ENCODE measurements around the gene TMEM163.
A peak's percentile ranks its signal among the peaks of the same experiment; 100 is the strongest.
"Not testable (repeated sequence)": the region's sequence is repeated elsewhere in the genome, so short reads cannot be mapped to it uniquely, and the experiment has no call there.

The TMEM163 gene

DNA sequence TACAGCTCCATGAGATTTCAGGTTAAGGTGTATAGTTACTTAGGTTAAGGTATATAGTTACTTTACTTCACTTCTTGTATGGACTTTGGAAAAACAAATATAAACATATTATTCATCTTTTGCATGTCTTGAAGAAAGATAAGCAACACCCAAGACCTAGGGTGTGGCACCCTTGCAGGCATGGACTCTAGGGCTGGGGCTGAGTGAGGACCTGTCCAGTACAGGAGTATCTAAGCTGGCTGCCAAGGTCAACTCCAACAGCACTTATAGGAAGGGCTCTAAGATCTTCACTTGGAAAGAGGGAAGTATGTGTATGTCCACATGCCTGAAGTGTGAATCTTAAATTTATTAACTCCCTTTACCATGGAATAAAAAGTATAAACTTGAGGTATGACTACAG, 7.1 kb upstream of the TMEM163 start:
- DNase-seq: no peak
- in situ Hi-C loops (cut with MboI; ENCODE audit: low pct_unique_long_range_greater_than_20kb, low sequenced_read_pairs): no loop called here

DNA sequence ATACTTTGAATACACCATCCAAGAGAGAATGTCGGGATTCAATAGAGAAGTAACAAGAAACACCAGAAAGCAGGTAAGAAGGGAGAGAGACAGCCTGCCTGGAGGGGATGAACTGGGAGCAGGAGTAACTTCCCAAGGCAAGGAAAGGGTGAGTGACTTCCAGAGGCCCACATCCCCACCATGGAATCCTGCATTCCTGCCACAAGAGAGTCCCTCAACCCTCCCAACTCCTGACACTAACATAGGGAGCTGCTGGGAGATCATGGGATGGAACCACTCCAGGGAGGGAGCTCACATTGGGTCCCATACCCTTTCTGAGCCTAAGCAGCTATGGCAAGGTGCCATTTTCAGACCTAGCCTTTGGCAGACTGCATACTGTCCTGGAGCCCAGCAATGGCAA, 5.5 kb upstream of the TMEM163 start:
- in situ Hi-C loops (cut with MboI; ENCODE audit: low pct_unique_long_range_greater_than_20kb, low sequenced_read_pairs): no loop called here
- no peak for DNase-seq

DNA sequence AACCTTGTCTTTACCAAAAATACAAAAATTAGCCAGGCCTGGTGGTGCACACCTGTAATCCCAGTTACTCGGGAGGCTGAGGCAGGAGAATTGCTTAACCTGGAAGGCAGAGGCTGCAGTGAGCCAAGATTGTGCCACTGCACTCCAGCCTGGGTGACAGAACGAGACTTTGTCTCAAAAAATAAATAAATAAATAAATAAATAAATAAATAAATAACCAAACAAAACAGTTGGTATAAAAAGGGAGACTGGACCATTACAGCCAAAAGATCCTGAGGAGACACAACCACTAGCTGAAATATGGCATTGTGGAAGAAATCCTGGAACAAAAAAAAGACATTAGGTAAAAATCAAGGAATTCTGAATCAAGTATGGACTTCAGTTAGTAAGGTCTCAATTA, 4.9 kb upstream of the TMEM163 start:
- in situ Hi-C loops (cut with MboI; ENCODE audit: low pct_unique_long_range_greater_than_20kb, low sequenced_read_pairs); DNase-seq: not testable (repeated sequence)

DNA sequence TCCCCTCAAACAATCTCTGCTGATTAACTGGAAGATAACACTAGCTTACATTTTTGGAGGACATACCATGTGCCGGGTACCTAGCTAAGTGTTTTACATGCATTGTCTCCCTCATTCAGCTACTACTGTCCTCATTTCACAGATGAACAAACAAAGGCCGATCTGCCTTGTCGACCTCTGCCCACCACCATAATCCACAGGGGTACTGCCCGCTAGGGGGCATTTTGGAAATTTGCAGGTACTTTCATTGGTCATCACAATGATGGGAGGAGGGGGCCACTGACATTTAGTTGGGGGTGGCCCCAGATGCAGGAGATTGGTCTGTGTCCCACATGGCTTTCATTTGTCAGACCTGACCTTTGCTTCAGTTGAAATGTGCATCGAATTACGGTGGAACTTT, 3.9 kb upstream of the TMEM163 start:
- in situ Hi-C loops (cut with MboI; ENCODE audit: low pct_unique_long_range_greater_than_20kb, low sequenced_read_pairs): no loop called here
- no peak for DNase-seq

DNA sequence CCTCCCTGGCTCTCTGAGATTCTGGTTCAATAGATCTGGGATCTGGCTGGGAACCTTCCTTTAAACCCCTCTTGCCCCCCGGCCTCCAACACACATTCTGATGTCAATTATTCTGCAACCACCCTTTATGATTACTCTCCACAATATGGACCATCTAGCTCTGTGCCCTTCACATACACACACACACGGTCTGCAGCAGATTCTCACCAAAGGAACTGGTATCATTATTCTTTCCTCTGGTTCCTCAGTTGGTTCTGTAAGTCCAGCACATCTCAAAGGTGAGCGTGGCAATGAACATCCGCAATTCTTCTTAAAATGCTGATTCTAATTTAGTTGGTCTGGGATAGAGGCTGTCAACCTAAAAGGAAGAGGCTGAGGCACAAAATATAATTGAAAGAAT, 2.8 kb upstream of the TMEM163 start:
- in situ Hi-C loops (cut with MboI; ENCODE audit: low pct_unique_long_range_greater_than_20kb, low sequenced_read_pairs): no loop called here
- no peak for DNase-seq

DNA sequence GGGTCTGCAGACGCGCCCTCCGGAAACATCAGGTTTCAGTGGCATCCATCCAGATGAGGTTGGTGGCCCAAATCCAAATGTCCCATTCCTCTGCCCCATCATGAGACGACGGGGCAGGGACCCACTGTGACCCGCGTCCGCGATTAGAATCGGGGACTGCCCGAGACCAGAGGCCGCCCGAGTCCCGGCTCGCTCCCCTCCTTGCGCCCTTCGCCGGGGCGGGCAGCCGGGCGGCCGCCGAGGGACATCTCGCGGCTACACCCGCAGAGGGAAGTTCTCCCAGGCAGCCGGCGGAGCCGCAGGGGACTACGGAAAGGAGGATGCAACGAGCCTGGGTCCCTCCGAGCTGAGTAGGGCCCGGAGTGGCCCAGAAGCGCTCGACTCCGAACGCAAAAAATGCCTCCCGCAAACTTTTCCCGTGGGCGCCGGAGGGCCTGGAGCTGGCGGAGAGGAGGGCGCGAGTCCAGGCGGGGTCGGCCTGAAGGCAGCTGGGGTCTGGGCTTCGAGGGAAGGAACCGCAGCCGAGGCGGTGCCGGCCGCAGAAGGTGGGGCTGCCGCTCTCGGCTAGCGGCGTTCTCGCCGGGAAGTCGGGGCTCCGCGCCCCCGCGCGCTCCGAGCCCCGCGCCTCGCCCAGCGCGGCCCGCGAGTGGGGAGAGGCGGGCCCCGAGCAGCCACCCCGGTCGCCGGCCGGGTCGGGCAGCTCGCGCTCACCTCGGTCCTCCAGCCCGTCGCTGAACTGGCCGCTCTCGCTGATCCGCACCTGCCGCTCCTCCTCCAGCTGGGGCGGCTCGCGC, 580 bp downstream of the TMEM163 start:
- in situ Hi-C loops (cut with MboI; ENCODE audit: low pct_unique_long_range_greater_than_20kb, low sequenced_read_pairs): no loop called here
- peak; percentile 57 for DNase-seq

DNA sequence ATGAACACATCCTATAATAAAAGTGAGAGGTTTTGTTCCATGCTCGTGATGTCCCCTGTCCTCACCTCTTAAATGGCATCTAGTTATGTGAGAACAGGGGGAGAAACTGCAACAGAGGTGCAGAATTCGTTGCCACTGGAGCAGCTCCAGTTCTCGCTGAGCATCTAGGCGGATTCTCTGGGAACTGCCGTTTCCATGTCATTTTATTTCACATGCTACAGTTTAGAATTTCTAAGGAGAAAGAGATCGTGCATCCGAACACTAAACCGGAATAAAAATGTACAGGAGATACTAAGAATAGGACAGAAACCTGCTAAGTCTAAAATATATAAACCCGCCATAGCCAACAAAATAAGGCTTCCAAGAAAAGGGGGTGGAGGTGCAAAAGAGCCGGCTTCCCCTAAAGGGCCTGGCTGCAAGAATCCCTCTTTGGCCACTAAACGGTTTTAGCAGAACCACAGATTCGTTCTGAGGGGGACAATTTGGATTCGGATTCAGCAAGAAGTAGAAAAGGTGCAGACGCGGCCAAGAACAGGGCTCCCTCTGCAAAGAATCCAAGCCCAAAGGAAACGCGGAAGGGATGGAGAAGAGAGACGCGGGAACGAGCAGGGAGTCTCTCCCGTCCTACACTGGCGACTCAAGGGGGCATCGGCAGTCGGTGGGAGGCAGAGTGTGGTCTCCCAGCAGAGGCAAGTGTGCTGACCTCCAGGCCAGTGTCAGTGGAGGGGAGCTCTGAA, 1.3 kb downstream of the TMEM163 start:
- in situ Hi-C loops (cut with MboI; ENCODE audit: low pct_unique_long_range_greater_than_20kb, low sequenced_read_pairs): no loop called here
- DNase-seq: no peak

DNA sequence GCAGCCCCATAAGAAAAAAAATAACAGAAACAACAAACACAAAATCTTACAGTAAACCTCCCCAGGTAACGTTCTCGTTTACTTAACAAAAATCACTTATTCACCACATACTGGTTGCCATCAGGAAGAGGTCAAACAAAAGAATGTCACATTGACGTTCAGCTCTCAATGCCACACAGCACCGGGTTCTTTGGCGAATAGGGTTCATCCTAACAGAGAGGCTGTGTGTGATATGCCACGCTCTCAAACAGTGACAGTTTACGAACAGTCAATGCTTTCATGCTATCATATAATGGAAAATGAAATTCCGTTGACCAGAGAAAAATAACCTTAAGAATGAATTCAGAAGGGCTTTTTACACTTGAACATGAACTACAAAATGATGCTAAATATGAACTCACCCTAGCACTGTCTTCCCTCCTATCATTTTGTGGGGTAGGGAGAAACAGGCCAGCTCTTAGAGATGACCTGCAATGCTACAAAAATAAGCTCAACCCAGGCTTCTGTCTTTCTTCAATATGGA, 2.0 kb downstream of the TMEM163 start:
- in situ Hi-C loops (cut with MboI; ENCODE audit: low pct_unique_long_range_greater_than_20kb, low sequenced_read_pairs): no loop called here
- no peak for DNase-seq

DNA sequence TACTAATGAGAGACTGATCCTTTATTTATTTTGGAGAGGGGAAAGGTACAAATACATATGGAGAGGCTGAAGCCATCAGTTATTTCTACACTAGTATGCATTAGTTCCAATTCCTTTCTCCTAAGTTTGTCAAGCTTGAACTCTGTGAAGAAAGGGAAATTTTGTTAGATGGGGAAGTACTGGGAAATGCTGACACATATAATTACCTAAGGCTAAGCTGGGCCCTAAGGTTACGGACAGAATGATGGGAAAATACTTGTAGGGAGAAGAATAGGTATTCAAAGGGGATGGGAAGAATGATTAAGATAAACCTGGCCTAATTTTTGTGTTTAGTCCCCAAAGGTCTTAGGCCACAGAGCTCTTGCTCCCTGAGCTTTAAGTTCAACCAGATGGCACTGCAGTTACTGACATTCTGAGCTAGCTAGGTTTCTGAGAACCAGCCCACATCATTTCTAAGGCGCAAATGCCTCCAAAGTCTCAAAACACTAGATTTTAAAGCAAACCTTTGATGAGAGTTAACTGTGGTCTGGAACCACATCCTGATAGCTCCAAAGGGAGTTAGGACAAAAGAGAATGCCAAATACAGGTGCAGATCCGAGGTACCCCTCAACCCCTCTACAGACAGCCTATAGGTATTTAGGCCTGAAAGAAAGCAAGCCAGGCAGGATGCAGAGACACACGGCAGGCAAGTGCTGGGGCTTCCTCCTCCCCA, 2.7 kb downstream of the TMEM163 start:
- in situ Hi-C loops (cut with MboI; ENCODE audit: low pct_unique_long_range_greater_than_20kb, low sequenced_read_pairs): no loop called here
- no peak for DNase-seq

DNA sequence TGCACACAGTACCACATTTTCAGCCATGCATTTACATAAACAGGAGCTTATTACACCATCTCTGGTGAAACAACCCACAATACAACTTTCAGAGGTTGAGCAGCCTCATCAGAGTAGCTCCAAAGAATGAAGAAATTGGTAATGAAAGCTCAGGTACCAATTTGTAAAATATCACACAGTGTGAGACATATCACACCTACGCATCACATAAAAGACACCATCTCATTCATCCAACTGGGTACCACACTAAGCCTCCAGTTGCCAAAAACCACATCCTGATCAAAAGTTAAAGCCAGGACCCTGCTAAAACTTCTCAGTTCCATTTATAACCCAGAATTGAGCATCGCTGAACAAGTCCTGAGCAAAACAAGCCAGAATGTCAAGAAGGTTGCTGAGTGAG, 4.6 kb downstream of the TMEM163 start:
- in situ Hi-C loops (cut with MboI; ENCODE audit: low pct_unique_long_range_greater_than_20kb, low sequenced_read_pairs): no loop called here

DNA sequence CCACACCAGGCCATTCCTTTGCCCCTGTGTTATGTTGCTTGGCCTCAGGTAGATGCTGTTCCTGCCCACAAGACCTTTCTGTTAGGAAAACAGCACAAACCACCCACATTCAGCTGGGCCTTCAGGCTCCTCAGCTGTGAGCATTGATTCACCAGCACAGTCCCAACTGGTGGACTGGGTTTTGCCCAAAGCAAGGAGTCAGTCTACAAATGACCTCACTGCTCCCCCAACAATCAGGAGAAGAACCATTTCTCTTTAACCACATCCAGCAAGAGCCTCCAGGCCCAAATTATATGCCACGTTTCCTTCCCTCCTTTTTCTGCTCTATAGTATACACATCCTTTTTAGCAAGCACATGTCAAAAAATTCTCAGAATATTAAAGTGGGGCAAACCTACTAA, 5.2 kb downstream of the TMEM163 start:
- in situ Hi-C loops (cut with MboI; ENCODE audit: low pct_unique_long_range_greater_than_20kb, low sequenced_read_pairs): no loop called here
- no peak for DNase-seq

More for the DNA sequence above, 4.6 kb downstream of the TMEM163 start:
- DNase-seq: no peak

DNA sequence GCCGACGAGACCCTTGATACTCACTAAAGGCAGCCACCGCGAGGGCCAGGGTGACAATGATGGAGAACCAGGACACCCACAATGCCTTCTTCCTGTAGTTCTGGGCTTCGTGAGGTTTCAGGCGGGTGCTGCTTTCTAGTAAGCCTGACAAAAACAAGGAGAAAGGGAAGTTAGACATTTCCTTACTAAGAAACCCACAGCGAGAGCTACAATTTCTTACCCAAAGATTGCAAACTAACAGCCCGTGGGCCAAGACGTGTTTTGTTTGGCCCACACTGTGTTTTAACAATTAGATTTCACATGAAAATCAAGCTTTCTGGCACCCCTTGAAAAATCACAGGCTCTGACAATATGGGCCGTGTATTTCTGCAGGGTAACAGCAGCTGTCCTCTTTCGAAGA, 5.6 kb downstream of the TMEM163 start:
- DNase-seq: peak; percentile 52
- in situ Hi-C loops (cut with MboI; ENCODE audit: low pct_unique_long_range_greater_than_20kb, low sequenced_read_pairs): no loop called here

DNA sequence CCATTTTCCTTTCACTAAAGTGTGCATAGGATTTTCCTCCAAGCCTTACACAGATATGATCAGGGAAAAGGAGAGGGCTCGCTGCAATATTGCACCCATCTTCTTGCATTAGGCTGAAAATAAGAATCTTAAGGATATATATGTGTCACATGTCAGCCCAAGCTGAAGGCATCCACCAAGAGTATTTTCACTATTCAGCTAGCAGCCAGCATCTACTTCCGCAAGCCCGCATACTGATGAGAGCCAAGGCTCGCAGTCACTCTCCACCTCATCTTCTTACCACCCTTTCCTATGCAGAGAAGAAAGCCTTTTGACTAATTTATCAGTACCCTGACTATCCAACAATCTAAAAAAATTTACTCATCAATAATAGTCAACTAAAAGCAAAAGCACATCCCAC, 6.1 kb downstream of the TMEM163 start:
- in situ Hi-C loops (cut with MboI; ENCODE audit: low pct_unique_long_range_greater_than_20kb, low sequenced_read_pairs): no loop called here

DNA sequence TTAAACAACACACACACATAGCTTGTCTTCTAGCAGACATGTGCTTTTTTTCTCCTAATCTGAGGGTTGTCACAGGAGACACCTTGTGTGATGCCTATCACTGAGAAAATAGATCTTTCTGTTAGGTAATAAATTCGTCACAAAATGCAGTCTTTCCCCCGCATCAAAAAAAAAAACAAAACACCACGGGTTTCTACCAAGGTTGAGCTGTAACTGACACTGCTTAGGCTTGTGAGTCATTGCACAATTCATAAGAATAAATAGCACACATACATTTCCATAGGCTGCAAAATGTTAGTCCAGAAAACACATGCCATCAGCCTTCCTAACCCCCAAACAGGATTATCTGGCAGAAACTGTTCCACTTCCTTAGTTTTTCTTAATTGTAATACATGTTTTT, 6.5 kb downstream of the TMEM163 start:
- DNase-seq: no peak
- in situ Hi-C loops (cut with MboI; ENCODE audit: low pct_unique_long_range_greater_than_20kb, low sequenced_read_pairs): no loop called here

More for the DNA sequence above, 6.1 kb downstream of the TMEM163 start:
- DNase-seq: no peak

DNA sequence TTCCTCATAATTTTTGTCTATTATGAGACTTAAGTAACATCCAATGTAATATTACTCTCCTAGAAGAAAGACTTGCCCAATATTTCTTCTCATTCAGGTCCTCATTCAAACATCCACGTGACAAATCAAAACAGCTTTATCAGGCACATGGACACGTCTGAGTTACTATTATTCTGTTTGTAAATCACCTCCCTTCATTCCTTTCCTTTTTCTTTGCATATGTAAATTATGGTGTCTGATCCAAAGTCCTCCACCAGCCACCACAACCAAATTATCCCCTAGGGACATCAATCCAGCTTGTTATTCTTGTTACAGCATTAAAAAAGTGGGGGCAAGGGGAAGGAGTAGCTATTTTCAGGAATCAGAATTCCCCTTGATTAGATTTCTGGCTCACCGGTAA, 7.1 kb downstream of the TMEM163 start:
- in situ Hi-C loops (cut with MboI; ENCODE audit: low pct_unique_long_range_greater_than_20kb, low sequenced_read_pairs): no loop called here
- no peak for DNase-seq

DNA sequence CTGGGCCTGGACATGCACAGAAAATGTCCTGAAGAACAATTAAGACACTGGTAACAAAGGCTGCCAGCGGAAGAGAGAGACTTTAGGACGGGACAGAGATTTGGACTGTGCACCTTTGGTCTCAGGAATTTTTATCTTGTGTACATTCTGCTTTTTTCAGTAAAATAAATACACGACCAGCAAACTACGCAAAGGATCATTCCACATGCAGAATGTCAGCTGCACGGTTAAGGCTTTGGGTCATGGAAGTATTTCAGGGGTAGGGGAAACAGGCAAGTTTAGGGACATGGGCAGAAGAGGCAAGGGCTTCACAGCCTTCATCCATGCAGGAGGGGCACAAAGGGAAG, 11.5 kb downstream of the TMEM163 start:
- no peak for DNase-seq
- in situ Hi-C loops (cut with MboI; ENCODE audit: low pct_unique_long_range_greater_than_20kb, low sequenced_read_pairs): no loop called here

DNA sequence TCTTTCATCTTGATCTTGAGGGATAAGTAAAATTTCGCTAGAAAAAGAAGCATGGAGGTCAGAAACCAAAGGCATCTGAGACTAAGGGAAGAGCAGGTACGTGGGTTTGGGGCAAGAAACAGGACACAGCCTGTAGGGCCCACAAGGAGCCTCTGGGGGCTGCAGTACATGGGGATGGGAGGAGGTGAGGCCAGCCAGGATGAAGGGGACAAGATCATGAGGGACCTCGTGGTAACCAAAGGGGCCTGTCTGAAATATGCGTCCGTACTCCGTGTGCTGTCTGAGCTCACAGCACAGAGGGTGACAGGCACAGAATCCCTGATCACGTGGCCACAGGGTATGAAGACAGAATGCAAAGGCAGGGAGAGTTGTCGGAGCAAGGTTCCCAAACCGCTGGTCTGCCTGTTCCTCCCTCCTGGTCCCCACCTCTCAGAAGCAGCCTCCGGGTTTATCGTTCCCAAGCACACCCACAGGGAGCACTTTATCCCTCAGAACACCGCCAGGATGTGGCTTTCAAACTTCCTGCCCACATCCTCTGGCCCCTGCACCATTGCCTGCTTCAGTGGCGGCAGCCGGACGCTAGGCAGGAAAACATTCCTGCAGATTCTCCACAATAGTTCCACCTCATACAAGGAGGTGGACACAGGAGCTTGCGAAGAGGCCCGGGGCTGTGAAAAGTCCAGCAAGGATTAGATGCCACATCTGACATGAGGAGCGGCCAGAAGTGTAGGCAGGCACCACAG, 12.0 kb downstream of the TMEM163 start:
- peak; percentile 91 for DNase-seq
- in situ Hi-C loops (cut with MboI; ENCODE audit: low pct_unique_long_range_greater_than_20kb, low sequenced_read_pairs): no loop called here

DNA sequence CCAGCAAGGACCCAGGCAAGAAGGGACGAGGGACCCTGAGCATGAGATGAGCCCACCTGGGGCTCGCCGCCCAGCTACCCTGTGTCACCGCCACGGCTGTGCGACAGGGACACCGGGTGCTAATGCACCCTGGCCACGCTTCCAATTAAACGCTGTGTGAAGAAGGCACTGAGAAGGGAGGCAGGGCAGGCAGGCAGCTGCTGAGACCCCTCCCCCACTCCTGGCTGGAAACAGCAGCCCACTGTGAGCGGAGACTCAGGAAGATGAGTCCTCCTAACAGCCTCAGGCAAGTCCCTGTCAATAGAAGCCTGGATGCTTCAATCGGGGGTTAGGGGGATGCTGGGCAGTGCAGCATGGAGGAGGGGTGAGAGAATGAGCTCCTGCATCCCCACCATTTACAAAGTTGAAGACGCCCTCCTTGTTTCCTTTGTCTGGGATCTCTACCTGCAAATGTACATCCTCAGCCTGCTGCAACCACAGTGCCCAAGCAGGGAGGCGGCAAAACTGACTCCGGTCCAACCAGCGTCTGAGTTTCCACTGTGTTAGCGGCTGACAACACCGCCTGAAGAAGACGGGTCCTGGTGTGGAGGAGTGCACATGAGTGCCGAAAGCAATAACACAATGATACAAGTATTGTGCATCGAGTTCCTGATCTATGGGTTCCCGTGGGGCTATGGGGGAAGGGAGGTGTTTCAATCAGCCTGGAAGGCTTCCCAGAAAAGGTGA, 12.8 kb downstream of the TMEM163 start:
- in situ Hi-C loops (cut with MboI; ENCODE audit: low pct_unique_long_range_greater_than_20kb, low sequenced_read_pairs): no loop called here
- peak; percentile 43 for DNase-seq

DNA sequence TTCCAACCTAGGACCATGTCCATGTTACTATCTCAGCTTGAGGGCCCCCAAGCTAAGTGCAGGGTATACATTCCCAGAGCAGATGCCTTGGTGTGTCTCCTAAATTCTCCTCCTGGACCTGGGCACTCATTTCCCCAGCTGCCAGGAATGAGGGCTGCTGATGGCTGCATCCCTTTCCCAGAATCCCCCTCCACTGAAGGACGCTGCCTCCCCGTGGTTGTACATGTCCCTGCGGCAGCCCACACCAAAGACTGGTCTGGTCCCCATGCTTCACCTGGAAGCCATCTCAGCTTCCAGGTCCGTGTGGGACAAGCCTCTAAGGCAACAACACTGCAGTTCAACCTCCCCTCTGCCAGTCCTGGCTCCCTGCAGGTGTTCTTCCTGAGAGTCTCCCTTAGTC, 14.6 kb downstream of the TMEM163 start:
- in situ Hi-C loops (cut with MboI; ENCODE audit: low pct_unique_long_range_greater_than_20kb, low sequenced_read_pairs): no loop called here
- DNase-seq: no peak

Data from KBM-7 (cell line).